Mucosa of descending colon (tissue), 3 donors: ENCODE data around the gene IL17A. TPM values are rescaled to one million over a fixed set of nuclear protein-coding genes. Genes with fewer than 3 reads are reported as not detected.

Experiments used
- ATAC-seq: fragments of 200-7000 bp; cut with Tn5 transposase; one replicate; pipeline ENCODE4 v1.9.1; 2020; ENCODE audit warnings: mild to moderate bottlenecking, moderate library complexity
- DNase-seq, 3 donors: peaks; one replicate each; pipeline ENCODE4 v3.0.0-alpha.2; 2020
- H3K36me3 ChIP-seq: fragments of 200-600 bp; one replicate; pipeline ENCODE4 v1.8.0; 2021; ENCODE audit warnings: low read depth, mild to moderate bottlenecking
- H3K4me1 ChIP-seq: fragments of 200-600 bp; one replicate; pipeline ENCODE4 v1.8.0; 2021; ENCODE audit warnings: low read depth, mild to moderate bottlenecking
- H3K4me3 ChIP-seq: fragments of 200-600 bp; one replicate; pipeline ENCODE4 v1.8.0; 2021; ENCODE audit warnings: mild to moderate bottlenecking
- H3K9me3 ChIP-seq: fragments of 200-600 bp; one replicate; pipeline ENCODE4 v1.8.0; 2021; ENCODE audit warnings: mild to moderate bottlenecking
- intact Hi-C, 2 donors: fragments of 100-400 bp; cut with DNase I in 1 of 2; cut with micrococcal nuclease in 1 of 2; formaldehyde crosslinking; loops; one replicate each; pipeline versions ENCODE4 v1.11.0 to v1.11.1; 2022; cut with DNase I, micrococcal nuclease
- long read RNA-seq, 2 donors: library from polyadenylated mRNA; unstranded; transcript quantifications; one replicate each; pipeline ENCODE4 v2.0.0, GENCODE V29; 2019 to 2021
- total RNA-seq, 3 donors: library from RNA; stranded (reverse); fragmentation: NEBNext Ultra II Directional in 2 of 3; extraction: Animal tissue kit (Norgen Biotek cat#: 25700) in 2 of 3; gene quantifications; one replicate each; pipeline versions ENCODE4 v1.2.1 to v1.2.4, GENCODE V29; 2021 to 2023
- TF ChIP-seq, protein P1 (sequence below): fragments of 200-600 bp; IDR thresholded peaks from one replicate; pipeline ENCODE4 v1.8.0; 2022; ENCODE audit warnings: antibody characterized with exemption, mild to moderate bottlenecking
- donor health status: DM: no; HTN: no; CAD: no; lungs with moderate emphysema.
- donor health status: DM: no; HTN: no; CAD: no.
- donor health status: DM: no; HTN: yes; CAD: no.

Gene IL17A
- total RNA-seq: not detected
- long read RNA-seq, donor 1: 0 reads
- long read RNA-seq, donor 2: 0 reads

DNA sequence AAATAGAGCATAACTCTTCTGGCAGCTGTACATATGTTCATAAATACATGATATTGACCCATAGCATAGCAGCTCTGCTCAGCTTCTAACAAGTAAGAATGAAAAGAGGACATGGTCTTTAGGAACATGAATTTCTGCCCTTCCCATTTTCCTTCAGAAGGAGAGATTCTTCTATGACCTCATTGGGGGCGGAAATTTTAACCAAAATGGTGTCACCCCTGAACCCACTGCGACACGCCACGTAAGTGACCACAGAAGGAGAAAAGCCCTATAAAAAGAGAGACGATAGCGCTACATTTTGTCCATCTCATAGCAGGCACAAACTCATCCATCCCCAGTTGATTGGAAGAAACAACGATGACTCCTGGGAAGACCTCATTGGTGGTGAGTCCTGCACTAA lies at the start of gene IL17A:
Gene IL17A (plus strand): TSS at position 301 of the 400 bp plus-strand sequence. CDS start 57 bp downstream, at position 358.
- DNase-seq: no peak
- TF ChIP-seq, protein P1, sequence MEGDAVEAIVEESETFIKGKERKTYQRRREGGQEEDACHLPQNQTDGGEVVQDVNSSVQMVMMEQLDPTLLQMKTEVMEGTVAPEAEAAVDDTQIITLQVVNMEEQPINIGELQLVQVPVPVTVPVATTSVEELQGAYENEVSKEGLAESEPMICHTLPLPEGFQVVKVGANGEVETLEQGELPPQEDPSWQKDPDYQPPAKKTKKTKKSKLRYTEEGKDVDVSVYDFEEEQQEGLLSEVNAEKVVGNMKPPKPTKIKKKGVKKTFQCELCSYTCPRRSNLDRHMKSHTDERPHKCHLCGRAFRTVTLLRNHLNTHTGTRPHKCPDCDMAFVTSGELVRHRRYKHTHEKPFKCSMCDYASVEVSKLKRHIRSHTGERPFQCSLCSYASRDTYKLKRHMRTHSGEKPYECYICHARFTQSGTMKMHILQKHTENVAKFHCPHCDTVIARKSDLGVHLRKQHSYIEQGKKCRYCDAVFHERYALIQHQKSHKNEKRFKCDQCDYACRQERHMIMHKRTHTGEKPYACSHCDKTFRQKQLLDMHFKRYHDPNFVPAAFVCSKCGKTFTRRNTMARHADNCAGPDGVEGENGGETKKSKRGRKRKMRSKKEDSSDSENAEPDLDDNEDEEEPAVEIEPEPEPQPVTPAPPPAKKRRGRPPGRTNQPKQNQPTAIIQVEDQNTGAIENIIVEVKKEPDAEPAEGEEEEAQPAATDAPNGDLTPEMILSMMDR: no peak
- no peak for ATAC-seq
- Histone ChIP-seq H3K4me3 (no peak within 1 kb of the TSS), H3K36me3 (no peaks in the 10 kb centered on the region), H3K9me3 (no peaks in the 10 kb centered on the region), H3K4me1 (no peaks in the 10 kb centered on the region)
- intact Hi-C loops: no loop called here

DNA sequence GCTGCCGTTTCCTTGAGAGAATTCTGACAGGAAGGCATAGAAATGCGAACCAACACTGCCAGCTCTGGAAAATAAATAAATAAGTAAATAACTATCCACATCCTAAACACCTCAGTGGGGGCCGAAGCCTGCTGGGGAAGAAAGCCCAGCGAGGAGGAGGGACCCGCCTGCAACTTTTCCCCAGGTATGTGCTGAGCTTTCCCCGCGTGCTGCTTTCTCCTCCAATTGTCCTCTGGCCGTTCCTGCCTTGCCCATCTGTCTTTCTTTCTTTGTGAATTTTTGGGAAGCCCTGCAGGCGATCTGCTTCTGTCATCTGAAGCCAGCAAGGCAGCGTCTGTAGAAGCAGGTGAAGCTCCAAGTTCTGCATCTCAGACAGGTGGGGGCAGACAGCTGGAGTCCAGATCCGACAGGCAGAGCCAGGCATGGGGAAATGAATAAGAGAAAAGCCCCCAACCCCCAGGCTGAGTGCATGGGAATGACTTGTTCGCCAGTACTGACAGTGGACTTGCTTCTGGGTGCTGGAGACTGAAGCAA lies 49.2 kb upstream of the IL17A start:
- intact Hi-C loops: no loop called here
- no peak overlapping the region for H3K4me3 ChIP-seq
- H3K36me3 ChIP-seq: no peaks in the 10 kb centered on the region
- ATAC-seq (no peak), DNase-seq (no peak)
- no peaks in the 10 kb centered on the region for H3K4me1 ChIP-seq
- H3K9me3 ChIP-seq: no peaks in the 10 kb centered on the region
- TF ChIP-seq, protein P1: no peak

DNA sequence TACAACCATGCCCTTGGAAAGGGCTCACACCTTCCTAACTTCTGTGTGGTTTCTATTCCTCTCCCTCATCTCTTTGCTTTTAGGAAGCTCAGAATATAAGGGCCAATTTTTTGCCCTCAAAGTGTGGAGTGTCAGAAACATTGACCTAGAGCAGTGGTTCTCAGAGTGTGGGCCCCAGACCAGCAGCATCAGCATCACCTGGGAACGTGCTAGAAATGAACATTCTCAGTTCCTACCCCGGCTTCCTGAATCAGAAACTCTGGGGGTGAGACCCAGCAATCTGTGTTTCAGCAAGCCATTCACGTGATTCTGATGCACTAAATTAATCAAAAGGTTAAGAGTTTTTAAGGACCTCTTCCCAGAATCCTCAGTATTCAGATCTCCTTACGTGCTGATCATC lies 47.9 kb upstream of the IL17A start:
- TF ChIP-seq, protein P1: no peak
- ATAC-seq (no peak), DNase-seq (no peak)
- intact Hi-C loops: no loop called here
- no peaks in the 10 kb centered on the region for H3K4me1 ChIP-seq
- no peak overlapping the region for H3K4me3 ChIP-seq
- H3K9me3 ChIP-seq: no peaks in the 10 kb centered on the region
- H3K36me3 ChIP-seq: no peaks in the 10 kb centered on the region

DNA sequence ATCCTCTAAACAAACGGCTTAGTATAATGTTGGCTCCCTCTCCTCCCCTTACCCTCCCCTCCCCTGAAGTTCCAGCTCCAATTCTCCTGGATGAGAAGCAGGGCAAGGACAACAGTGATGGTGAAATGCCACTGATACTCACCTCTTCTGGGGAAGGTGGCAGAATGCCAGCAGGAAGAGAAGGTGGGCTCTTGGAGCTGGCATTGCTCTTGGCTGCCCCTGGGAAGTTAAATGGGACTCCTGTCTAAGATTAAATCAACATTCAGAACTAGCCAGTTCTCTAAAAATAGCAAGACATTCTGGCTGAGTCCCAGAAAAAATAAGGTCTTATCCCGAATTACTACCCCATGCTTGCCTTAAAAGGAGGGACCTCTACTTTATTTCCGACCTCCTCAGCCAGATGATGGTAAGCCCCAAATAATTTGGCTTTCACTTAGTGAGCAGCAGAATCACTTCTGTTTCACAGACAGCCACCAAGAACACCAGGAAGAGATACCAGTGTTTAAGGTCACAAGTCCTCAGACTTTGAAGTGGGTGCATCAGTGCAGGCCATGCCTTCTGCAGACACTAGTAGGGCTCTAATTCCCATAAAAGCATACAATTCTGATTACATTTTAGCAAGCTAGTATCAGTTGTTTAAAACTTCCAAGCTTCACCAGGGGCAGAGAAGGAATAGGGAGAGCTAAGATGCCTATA lies 46.0 kb upstream of the IL17A start:
- intact Hi-C loops: no loop called here
- TF ChIP-seq, protein P1: no peak

DNA sequence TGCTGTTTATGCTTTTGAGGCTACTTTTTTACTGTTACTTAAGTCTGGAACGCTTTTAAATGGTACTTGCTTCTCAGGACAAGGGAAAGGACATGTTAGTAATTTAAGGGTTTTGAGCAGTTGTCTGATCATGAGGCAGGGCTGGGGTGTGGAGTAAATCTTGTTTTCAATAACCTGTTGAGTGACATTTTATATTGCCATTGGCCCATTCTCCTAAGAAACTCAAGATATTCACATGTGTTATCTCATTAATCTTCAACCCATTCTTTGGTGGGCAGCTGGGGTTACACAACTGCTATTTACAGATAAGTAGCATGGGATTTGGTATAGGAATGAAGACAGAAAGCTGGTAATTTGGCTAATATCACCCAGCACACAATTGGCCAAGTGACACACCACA lies 44.6 kb upstream of the IL17A start:
- TF ChIP-seq, protein P1: no peak
- Histone ChIP-seq H3K4me1 (no peaks in the 10 kb centered on the region), H3K4me3 (no peak overlapping the region), H3K9me3 (no peaks in the 10 kb centered on the region), H3K36me3 (no peaks in the 10 kb centered on the region)
- DNase-seq (no peak), ATAC-seq (no peak)
- intact Hi-C loops: no loop called here

More for the DNA sequence above, 46.0 kb upstream of the IL17A start:
- H3K4me1 ChIP-seq: no peaks in the 10 kb centered on the region
- DNase-seq: no peak
- H3K4me3 ChIP-seq: no peak overlapping the region
- no peaks in the 10 kb centered on the region for H3K9me3 ChIP-seq
- H3K36me3 ChIP-seq: no peaks in the 10 kb centered on the region
- no peak for ATAC-seq
